Fibroblast of the aortic adventitia (primary cell): ENCODE results near the gene POLR2F. TPM values are rescaled to one million over a fixed set of nuclear protein-coding genes. Genes with fewer than 3 reads are reported as not detected.
"Not testable (repeated sequence)": the region's sequence is repeated elsewhere in the genome, so short reads cannot be mapped to it uniquely, and the experiment has no call there.

Source experiments
- DNase-seq: peaks from one replicate; pipeline ENCODE4 v3.0.0-alpha.2; 2010; ENCODE audit warnings: low read depth
- H3K4me3 ChIP-seq: 2 replicates; pipeline ENCODE4 v1.5.1; 2011; ENCODE audit warnings: low read depth, mild to moderate bottlenecking, control low read depth, low read length, moderate library complexity
- total RNA-seq: library from RNA; depleted of rRNA; stranded (reverse); fragments of >200 nt; gene quantifications from 2 replicates; pipeline ENCODE4 v1.2.3, GENCODE V29; 2012; ENCODE audit warnings: low replicate concordance
- TF ChIP-seq, protein P1 (sequence below): IDR thresholded peaks from 2 replicates; pipeline ENCODE4 v1.5.1; 2011; ENCODE audit warnings: mild to moderate bottlenecking, low read length, control low read depth, inconsistent platforms; ENCODE audit not compliant: insufficient read depth

The POLR2F gene
- total RNA-seq, 1 donor, result 18.3 TPM

GRCh38 chr22:37973271-37974170, 20.0 kb downstream of the POLR2F start:
- H3K4me3 ChIP-seq, result no peak overlapping the region
- no peak for DNase-seq
- TF ChIP-seq, protein P1, sequence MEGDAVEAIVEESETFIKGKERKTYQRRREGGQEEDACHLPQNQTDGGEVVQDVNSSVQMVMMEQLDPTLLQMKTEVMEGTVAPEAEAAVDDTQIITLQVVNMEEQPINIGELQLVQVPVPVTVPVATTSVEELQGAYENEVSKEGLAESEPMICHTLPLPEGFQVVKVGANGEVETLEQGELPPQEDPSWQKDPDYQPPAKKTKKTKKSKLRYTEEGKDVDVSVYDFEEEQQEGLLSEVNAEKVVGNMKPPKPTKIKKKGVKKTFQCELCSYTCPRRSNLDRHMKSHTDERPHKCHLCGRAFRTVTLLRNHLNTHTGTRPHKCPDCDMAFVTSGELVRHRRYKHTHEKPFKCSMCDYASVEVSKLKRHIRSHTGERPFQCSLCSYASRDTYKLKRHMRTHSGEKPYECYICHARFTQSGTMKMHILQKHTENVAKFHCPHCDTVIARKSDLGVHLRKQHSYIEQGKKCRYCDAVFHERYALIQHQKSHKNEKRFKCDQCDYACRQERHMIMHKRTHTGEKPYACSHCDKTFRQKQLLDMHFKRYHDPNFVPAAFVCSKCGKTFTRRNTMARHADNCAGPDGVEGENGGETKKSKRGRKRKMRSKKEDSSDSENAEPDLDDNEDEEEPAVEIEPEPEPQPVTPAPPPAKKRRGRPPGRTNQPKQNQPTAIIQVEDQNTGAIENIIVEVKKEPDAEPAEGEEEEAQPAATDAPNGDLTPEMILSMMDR, result no peak

DNA sequence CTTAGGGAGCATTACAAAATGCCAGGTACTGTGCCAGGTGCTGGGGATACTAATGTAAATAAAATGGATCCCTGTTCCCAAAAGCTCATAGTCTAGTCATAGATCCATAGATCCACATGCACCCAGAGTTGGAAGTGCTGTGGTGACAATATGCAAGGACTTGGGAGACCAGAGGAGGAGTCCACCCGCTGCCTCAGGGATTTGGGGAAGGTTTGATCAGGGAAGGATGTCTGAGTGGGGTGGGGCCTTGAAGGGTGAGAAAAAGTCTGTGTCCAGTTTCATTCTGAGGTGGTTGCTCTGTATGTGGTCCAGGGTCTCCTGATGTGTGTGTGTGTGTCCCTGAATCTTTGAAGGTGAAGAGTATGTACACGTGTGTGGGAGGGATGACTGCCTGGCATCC, 21.7 kb downstream of the POLR2F start:
- DNase-seq, result no peak
- TF ChIP-seq, protein P1, result no peak
- no peak overlapping the region for H3K4me3 ChIP-seq

DNA sequence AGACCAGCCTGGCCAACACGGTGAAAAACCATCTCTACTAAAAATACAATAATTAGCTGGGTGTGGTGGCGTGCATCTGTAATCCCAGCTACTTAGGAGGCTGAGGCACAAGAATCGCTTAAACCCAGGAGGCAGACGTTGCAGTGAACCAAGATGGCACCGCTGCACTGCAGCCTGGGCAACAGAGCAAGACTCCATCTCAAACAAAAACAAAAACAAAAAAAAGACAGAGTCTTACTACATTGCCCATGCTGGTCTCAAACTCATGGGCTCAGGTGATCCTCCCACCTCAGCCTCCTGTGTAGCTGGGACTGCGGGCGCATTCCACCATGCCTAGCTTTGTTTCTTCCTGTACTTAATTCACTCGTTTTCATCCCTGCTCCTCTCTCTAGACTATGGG, 22.5 kb downstream of the POLR2F start:
- not testable (repeated sequence) for H3K4me3 ChIP-seq, DNase-seq

DNA sequence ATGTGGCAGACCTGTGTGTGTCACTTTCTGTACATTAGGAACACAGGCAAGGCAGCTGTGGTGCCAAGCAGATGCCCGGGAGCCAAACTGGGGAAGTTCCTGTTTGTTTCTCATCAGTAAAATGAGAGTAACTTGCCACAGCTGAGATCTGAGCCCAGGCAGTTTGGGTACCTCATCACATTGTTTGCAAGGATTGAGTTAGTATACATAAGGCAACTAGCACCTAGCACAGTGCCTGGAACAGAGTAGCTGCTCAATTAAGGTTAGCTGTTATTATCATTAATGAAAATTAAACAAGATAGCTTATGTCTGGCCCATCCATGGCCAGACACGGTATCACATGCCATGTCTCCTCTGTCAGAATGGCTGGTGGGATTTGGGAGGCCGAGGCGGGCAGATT, 23.0 kb downstream of the POLR2F start:
- TF ChIP-seq, protein P1, result no peak
- DNase-seq, result no peak
- H3K4me3 ChIP-seq, result no peak overlapping the region

- DNase-seq, result no peak
- H3K4me3 ChIP-seq, result no peak overlapping the region
- TF ChIP-seq, protein P1, result no peak
These were observed 26.3 kb downstream of the POLR2F start for GRCh38 chr22:37979782-37980181.

- TF ChIP-seq, protein P1, result no peak
- H3K4me3 ChIP-seq, result no peak overlapping the region
- no peak for DNase-seq
These were observed 27.9 kb downstream of the POLR2F start for GRCh38 chr22:37981282-37982011.

DNA sequence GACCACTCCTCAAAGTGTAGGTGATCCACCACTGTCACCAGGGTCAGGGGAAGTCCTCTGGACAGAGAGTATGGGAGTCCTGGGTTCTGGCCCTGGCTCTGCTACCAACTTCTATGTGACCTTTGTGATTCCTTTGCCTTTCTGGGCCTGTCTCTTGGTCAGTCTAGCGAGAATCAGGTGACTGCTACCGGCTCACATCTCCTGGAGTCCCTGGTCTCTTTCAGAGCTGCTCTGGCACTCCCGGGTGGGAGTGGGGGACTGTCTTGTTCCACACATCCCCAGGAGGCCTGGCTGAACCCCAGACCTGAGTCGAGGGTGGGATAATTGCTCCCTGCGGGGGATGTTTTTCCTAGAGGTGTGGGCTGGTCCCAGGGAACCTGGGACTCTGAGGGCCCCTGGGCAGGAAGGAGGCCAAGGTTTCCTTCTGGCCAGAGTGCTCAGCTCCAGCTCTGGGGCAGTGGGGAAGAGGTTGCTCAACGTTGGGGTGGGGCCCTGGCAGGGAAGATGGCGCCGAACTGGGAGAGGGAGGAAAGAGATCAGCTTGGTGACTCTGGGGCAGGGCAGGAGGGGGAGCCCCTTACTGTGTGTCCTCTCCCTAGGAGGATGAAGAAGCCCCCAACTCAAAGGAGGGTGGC, 28.8 kb downstream of the POLR2F start:
- DNase-seq, result no peak

More for the DNA sequence above, 28.8 kb downstream of the POLR2F start:
- TF ChIP-seq, protein P1, result no peak
- no peak overlapping the region for H3K4me3 ChIP-seq
